Transverse colon (tissue), 4 donors: ENCODE data around the gene PCSK5.

ENCODE experiments used
- EP300 ChIP-seq: sonication (generic); formaldehyde crosslinking; IDR thresholded peaks from one replicate; pipeline ENCODE4 v1.6.1; 2017; ENCODE audit warnings: antibody characterized with exemption, low read depth
- POLR2A ChIP-seq: fragments of 450-650 bp; IDR thresholded peaks from one replicate; pipeline ENCODE4 v1.6.1; 2016; ENCODE audit warnings: antibody characterized with exemption, mild to moderate bottlenecking, moderate library complexity
- POLR2AphosphoS5 ChIP-seq, 3 donors: sonication (generic); formaldehyde crosslinking; IDR thresholded peaks; one replicate each; pipeline ENCODE4 v1.6.1; 2016; ENCODE audit warnings: antibody characterized with exemption in 3 of 3
- TF ChIP-seq, protein P1 (sequence below), 5 experiments: fragments of 200-600 bp in 3 of 5; fragments of 450-650 bp in 2 of 5; sonication (generic) in 3 of 5; IDR thresholded peaks; 1 replicate in 2 of 5; 2 replicates in 3 of 5; pipeline ENCODE4 v1.5.1; 2016 to 2017; ENCODE audit warnings: antibody characterized with exemption in 5 of 5, inconsistent platforms in 3 of 5, mild to moderate bottlenecking in 2 of 5, moderate library complexity in 1 of 5

DNA sequence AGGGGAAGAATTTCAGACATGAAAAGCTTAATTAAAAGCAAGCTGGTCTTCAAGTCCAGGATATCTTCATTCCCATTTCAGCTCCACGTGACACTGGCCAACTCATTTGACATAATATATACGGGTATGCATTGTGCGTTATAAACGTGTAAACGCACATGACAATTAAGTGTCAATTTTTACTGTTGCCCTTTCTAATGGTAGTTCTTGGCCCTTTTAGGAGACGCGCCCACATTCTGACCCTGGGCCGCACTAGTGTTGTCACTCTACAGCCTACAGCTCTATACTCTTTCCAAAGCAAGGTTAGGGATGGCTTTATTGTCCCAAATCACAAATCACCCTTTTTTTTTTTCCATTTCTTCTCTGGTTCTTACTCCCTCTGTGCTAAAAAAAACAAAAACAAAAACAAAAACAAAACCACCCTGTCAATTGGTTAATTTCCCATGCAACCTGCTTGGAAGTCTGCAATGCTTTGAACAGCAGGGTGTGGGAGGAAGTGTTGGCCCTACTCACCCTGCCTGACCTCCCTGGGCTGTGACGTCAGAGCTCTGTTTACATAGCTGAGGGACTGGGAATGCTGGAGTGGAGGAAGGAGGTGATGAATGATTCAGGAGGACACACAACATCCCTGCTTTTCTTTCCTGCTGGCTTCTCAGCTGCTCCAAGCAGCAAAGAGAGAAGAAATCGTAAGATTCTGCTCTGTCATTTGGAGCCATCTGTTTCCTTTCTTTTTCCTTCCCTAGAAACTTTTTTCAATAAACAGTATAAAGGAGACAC, 484.5 kb downstream of the PCSK5 start:
- TF ChIP-seq, protein P1, sequence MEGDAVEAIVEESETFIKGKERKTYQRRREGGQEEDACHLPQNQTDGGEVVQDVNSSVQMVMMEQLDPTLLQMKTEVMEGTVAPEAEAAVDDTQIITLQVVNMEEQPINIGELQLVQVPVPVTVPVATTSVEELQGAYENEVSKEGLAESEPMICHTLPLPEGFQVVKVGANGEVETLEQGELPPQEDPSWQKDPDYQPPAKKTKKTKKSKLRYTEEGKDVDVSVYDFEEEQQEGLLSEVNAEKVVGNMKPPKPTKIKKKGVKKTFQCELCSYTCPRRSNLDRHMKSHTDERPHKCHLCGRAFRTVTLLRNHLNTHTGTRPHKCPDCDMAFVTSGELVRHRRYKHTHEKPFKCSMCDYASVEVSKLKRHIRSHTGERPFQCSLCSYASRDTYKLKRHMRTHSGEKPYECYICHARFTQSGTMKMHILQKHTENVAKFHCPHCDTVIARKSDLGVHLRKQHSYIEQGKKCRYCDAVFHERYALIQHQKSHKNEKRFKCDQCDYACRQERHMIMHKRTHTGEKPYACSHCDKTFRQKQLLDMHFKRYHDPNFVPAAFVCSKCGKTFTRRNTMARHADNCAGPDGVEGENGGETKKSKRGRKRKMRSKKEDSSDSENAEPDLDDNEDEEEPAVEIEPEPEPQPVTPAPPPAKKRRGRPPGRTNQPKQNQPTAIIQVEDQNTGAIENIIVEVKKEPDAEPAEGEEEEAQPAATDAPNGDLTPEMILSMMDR (IDR thresholded peaks at IDR 0.05): no peak
- TF ChIP-seq POLR2AphosphoS5 (IDR thresholded peaks at IDR 0.05): peak; percentile 64 to 84 (median 76)
- TF ChIP-seq EP300: peak; percentile 39
- peak; percentile 12 for TF ChIP-seq POLR2A
